ENCODE measurements around the gene LPP. TPM values are rescaled to one million over a fixed set of nuclear protein-coding genes. Genes with fewer than 3 reads are reported as not detected.

Gene LPP
- total and polyA plus RNA-seq, 2 of the 13 experiments (the other 11 are each of a cell fraction or from before 2014, with no cell fraction given) = 19.2 to 29.9 TPM

- TF ChIP-seq, protein P1, sequence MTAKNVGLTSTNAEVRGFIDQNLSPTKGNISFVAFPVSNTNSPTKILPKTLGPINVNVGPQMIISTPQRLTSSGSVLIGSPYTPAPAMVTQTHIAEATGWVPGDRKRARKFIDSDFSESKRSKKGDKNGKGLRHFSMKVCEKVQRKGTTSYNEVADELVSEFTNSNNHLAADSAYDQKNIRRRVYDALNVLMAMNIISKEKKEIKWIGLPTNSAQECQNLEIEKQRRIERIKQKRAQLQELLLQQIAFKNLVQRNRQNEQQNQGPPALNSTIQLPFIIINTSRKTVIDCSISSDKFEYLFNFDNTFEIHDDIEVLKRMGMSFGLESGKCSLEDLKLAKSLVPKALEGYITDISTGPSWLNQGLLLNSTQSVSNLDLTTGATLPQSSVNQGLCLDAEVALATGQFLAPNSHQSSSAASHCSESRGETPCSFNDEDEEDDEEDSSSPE (CRISPR knock-in tag; IDR thresholded peaks at IDR 0.05) = no peak
- TF ChIP-seq MED8 (CRISPR knock-in tag; IDR thresholded peaks at IDR 0.05; ENCODE audit: insufficient replicate concordance) (no peak), SOX13 (IDR thresholded peaks at IDR 0.05) (no peak), SOX13 (CRISPR knock-in tag; conservative IDR thresholded peaks at IDR 0.05 in 1 of 2, IDR thresholded peaks at IDR 0.05 in 1 of 2) (peak in 1 of 2 experiments; percentile 88; a peak in 2 of 4 replicates), POLR2G (IDR thresholded peaks at IDR 0.05; ENCODE audit: low read depth, low read length) (no peak), FOXK1 (CRISPR knock-in tag; IDR thresholded peaks at IDR 0.05; ENCODE audit: borderline replicate concordance, low read depth) (0 out of 2 replicates have a peak, but pooled peaks have one; percentile 55), GATAD2A (CRISPR knock-in tag; IDR thresholded peaks at IDR 0.05) (peak; percentile 71), HNF1A (IDR thresholded peaks at IDR 0.05; ENCODE audit: low read depth) (no peak), HNF1A (CRISPR knock-in tag; IDR thresholded peaks at IDR 0.05; ENCODE audit: borderline replicate concordance) (no peak), FOXJ3 (CRISPR knock-in tag; IDR thresholded peaks at IDR 0.05; ENCODE audit: borderline replicate concordance) (peak; percentile 45; the same call in 1 of the 2 replicates), ZBTB14 (CRISPR knock-in tag; IDR thresholded peaks at IDR 0.05) (no peak), ZNF143 (CRISPR knock-in tag; IDR thresholded peaks at IDR 0.05) (no peak), ZMYM4 (CRISPR knock-in tag; IDR thresholded peaks at IDR 0.05) (peak; percentile 18; the same call in 1 of the 2 replicates), TEAD3 (CRISPR knock-in tag; optimal IDR thresholded peaks at IDR 0.05; ENCODE audit: borderline replicate concordance) (no peak), ZNF549 (CRISPR knock-in tag; IDR thresholded peaks at IDR 0.05) (no peak), NONO (IDR thresholded peaks at IDR 0.05) (no peak), NONO (CRISPR knock-in tag; conservative IDR thresholded peaks at IDR 0.05) (0 out of 2 replicates have a peak, but pooled peaks have one; percentile 28), TERF1 (CRISPR knock-in tag; IDR thresholded peaks at IDR 0.05) (no peak), RFXAP (CRISPR knock-in tag; IDR thresholded peaks at IDR 0.05; ENCODE audit: borderline replicate concordance) (no peak), ZNF331 (CRISPR knock-in tag; IDR thresholded peaks at IDR 0.05) (peak; percentile 51; the same call in 1 of the 2 replicates)
- TF ChIP-seq, protein P2, sequence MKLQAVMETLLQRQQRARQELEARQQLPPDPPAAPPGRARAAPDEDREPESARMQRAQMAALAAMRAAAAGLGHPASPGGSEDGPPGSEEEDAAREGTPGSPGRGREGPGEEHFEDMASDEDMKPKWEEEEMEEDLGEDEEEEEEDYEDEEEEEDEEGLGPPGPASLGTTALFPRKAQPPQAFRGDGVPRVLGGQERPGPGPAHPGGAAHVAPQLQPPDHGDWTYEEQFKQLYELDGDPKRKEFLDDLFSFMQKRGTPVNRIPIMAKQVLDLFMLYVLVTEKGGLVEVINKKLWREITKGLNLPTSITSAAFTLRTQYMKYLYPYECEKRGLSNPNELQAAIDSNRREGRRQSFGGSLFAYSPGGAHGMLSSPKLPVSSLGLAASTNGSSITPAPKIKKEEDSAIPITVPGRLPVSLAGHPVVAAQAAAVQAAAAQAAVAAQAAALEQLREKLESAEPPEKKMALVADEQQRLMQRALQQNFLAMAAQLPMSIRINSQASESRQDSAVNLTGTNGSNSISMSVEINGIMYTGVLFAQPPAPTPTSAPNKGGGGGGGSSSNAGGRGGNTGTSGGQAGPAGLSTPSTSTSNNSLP (IDR thresholded peaks at IDR 0.05; ENCODE audit: low read depth, low read length) = peak; percentile 74
Observed at GRCh38 chr3:188473591-188474288, 319.8 kb downstream of the LPP start (continued).
